Measurements from ENCODE around the gene ERV3-1. TPM values are rescaled to one million over a fixed set of nuclear protein-coding genes. Genes with fewer than 3 reads are reported as not detected.
A peak's percentile ranks its signal among the peaks of the same experiment; 100 is the strongest.
"Not testable (repeated sequence)": the region's sequence is repeated elsewhere in the genome, so short reads cannot be mapped to it uniquely, and the experiment has no call there.

ERV3-1 gene, protein sequence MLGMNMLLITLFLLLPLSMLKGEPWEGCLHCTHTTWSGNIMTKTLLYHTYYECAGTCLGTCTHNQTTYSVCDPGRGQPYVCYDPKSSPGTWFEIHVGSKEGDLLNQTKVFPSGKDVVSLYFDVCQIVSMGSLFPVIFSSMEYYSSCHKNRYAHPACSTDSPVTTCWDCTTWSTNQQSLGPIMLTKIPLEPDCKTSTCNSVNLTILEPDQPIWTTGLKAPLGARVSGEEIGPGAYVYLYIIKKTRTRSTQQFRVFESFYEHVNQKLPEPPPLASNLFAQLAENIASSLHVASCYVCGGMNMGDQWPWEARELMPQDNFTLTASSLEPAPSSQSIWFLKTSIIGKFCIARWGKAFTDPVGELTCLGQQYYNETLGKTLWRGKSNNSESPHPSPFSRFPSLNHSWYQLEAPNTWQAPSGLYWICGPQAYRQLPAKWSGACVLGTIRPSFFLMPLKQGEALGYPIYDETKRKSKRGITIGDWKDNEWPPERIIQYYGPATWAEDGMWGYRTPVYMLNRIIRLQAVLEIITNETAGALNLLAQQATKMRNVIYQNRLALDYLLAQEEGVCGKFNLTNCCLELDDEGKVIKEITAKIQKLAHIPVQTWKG
- polyA plus RNA-seq: 33.4 TPM
- long read RNA-seq, donor 1, transcript ERV3-1-201 (2 exons, 2,719 nt): major isoform, 7 of 8 reads
- long read RNA-seq, donor 1, partial matches to known transcripts: 0 of 8 reads
- long read RNA-seq, donor 1, other reads (novel, unspliced or antisense): 0 of 8 reads
- long read RNA-seq, donor 2, transcript ERV3-1-201 (2 exons, 2,719 nt): major isoform, 5 of 6 reads
- long read RNA-seq, donor 2, partial matches to known transcripts: 0 of 6 reads
- long read RNA-seq, donor 2, other reads (novel, unspliced or antisense): 0 of 6 reads
- long read RNA-seq, donor 3, transcript ERV3-1-201 (2 exons, 2,719 nt): major isoform, 10 of 12 reads
- long read RNA-seq, donor 3, partial matches to known transcripts: 0 of 12 reads
- long read RNA-seq, donor 3, other reads (novel, unspliced or antisense): 0 of 12 reads
- long read RNA-seq, donor 4, partial matches to known transcripts: 0 of 1 reads
- long read RNA-seq, donor 4, other reads (novel, unspliced or antisense): 0 of 1 reads
- long read RNA-seq, donor 5, transcript ERV3-1-201 (2 exons, 2,719 nt): major isoform, 6 of 8 reads
- long read RNA-seq, donor 5, partial matches to known transcripts: 0 of 8 reads
- long read RNA-seq, donor 5, other reads (novel, unspliced or antisense): 0 of 8 reads
- long read RNA-seq, donor 6, transcript ERV3-1-201 (2 exons, 2,719 nt): major isoform, 27 of 28 reads
- long read RNA-seq, donor 6, partial matches to known transcripts: 0 of 28 reads
- long read RNA-seq, donor 6, other reads (novel, unspliced or antisense): 0 of 28 reads
- long read RNA-seq, donor 7, partial matches to known transcripts: 0 of 3 reads
- long read RNA-seq, donor 7, other reads (novel, unspliced or antisense): 0 of 3 reads
- long read RNA-seq, donor 8, transcript ERV3-1-201 (2 exons, 2,719 nt): major isoform, 14 of 14 reads
- long read RNA-seq, donor 8, partial matches to known transcripts: 0 of 14 reads
- long read RNA-seq, donor 8, other reads (novel, unspliced or antisense): 0 of 14 reads
- long read RNA-seq, donor 9, transcript ERV3-1-201 (2 exons, 2,719 nt): major isoform, 9 of 10 reads
- long read RNA-seq, donor 9, partial matches to known transcripts: 0 of 10 reads
- long read RNA-seq, donor 9, other reads (novel, unspliced or antisense): 0 of 10 reads
- long read RNA-seq, donor 10, transcript ERV3-1-201 (2 exons, 2,719 nt): major isoform, 18 of 20 reads
- long read RNA-seq, donor 10, partial matches to known transcripts: 0 of 20 reads
- long read RNA-seq, donor 10, other reads (novel, unspliced or antisense): 0 of 20 reads
- long read RNA-seq, donor 11, transcript ERV3-1-201 (2 exons, 2,719 nt): major isoform, 9 of 9 reads
- long read RNA-seq, donor 11, partial matches to known transcripts: 0 of 9 reads
- long read RNA-seq, donor 11, other reads (novel, unspliced or antisense): 0 of 9 reads

DNA sequence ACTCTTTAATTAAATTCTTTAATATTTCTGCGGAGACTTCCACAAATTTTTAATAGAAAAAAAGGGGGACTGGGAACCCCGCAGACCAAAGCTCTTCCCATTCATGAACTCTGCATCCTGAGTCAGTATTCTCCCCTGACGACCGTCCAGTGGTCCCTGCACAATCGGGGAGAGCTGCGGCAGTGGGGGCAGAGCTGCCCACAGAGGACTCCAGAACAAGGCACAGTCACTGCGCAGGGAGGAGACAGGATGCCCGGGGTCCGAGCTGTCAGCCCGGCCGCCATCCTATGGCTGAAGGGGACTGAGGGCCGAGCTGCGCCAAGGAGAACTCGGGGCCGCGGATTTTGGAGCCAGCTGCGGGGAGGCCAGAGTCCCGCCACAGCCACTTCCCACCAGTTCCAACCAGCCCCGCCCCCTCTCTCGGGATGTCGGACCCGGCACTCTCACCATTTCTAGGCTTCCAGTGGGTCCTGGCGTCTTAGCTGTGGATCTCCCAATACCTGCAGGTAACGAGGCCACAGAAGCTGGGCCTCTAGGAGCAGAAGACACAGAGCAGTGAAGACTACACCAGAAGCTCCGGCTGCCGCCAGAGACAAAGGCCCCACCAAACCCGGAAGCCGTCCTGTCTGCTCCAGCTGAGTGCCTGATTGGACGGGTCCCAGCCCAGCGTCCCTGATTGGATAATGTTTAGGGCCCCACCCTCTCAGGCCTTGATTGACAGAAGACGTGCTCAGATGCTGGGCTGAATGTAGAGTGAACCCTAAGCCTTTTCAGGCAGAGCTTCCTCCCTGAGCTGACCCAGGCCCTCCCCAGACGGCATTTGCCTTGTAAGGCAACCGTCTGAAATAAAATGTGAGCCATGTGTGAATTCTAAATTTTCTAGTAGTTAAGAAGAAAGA, at the start of gene ERV3-1:
Gene ERV3-1 (minus strand): TSS at position 594 of the 899 bp plus-strand sequence. CDS start 13,661 bp downstream, outside the sequence.
- peak within 1 kb of the TSS; percentile 90 for H3K27ac ChIP-seq (ENCODE audit: low read length)
- H3K4me3 ChIP-seq (ENCODE audit: low read length): peak within 1 kb of the TSS; percentile 95
- WGBS (ENCODE audit: insufficient coverage, low lambda C conversion rate): 20% methylated on average over 2 of the region's 33 CpGs
- no peaks in the 10 kb centered on the region for H3K27me3 ChIP-seq (ENCODE audit: control insufficient read depth, insufficient read depth, low read length)
- H3K9me3 ChIP-seq (ENCODE audit: control insufficient read depth, low read depth, low read length): peaks cover 8% of the 10 kb centered on the region
- H3K4me1 ChIP-seq (ENCODE audit: control insufficient read depth, insufficient read depth, low read length): no peaks in the 10 kb centered on the region
- DNase-seq: peak; percentile 95 to 97
- peaks cover 7% of the 10 kb centered on the region for H3K36me3 ChIP-seq (ENCODE audit: control insufficient read depth, insufficient read depth, low read length)

DNA sequence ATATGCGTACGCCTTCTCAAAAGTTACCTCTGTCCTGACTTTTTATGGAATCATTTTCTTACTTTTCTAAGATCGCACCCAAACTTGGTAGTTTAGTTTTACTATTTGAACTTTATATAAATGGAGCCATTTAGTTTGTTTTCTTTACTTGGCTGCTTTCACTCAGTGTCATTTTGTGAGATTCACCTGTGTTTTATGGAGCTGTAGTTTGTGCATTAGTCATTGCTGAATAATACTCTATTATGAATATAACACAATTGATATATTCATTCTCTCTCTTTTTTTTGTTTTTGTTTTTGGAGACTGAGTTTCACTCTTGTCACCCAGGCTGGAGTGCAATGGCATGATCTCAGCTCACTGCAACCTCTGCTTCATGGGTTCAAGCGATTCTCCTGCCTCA, 49.3 kb upstream of the ERV3-1 start:
- H3K36me3 ChIP-seq (ENCODE audit: control insufficient read depth, insufficient read depth, low read length); DNase-seq; H3K4me1 ChIP-seq (ENCODE audit: control insufficient read depth, insufficient read depth, low read length); H3K4me3 ChIP-seq (ENCODE audit: low read length); H3K27me3 ChIP-seq (ENCODE audit: control insufficient read depth, insufficient read depth, low read length); H3K9me3 ChIP-seq (ENCODE audit: control insufficient read depth, low read depth, low read length); H3K27ac ChIP-seq (ENCODE audit: low read length): not testable (repeated sequence)
- WGBS (ENCODE audit: insufficient coverage, low lambda C conversion rate): no CpG with 5 or more reads among the region's 4 CpGs

- no CpG with 5 or more reads among the region's 2 CpGs for WGBS (ENCODE audit: insufficient coverage, low lambda C conversion rate)
- DNase-seq; H3K27ac ChIP-seq (ENCODE audit: low read length); H3K9me3 ChIP-seq (ENCODE audit: control insufficient read depth, low read depth, low read length); H3K4me3 ChIP-seq (ENCODE audit: low read length); H3K27me3 ChIP-seq (ENCODE audit: control insufficient read depth, insufficient read depth, low read length); H3K36me3 ChIP-seq (ENCODE audit: control insufficient read depth, insufficient read depth, low read length); H3K4me1 ChIP-seq (ENCODE audit: control insufficient read depth, insufficient read depth, low read length): not testable (repeated sequence)
Observed at GRCh38 chr7:65054466-65054994, 48.0 kb upstream of the ERV3-1 start.

DNA sequence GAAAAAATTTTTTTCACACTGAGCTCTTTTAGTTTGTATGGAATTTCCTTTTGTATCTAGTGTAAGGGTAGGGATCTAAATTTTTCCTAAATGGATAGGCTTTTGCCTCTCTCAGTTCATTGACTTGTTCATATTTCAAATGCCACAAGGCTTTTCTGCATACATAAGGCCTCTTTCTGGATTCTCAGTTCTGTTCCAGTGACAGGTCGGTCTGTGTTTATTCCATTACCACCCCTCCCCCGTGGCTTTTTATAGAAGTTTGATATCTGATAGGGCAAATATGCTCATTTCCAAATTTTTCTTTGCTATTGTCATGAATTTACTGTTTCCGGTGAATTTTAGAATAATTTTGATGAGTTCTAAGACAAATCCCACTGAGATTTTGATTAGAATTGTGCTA, 45.2 kb upstream of the ERV3-1 start:
- H3K4me3 ChIP-seq (ENCODE audit: low read length); H3K27me3 ChIP-seq (ENCODE audit: control insufficient read depth, insufficient read depth, low read length); DNase-seq; H3K36me3 ChIP-seq (ENCODE audit: control insufficient read depth, insufficient read depth, low read length); H3K4me1 ChIP-seq (ENCODE audit: control insufficient read depth, insufficient read depth, low read length); H3K9me3 ChIP-seq (ENCODE audit: control insufficient read depth, low read depth, low read length); H3K27ac ChIP-seq (ENCODE audit: low read length): not testable (repeated sequence)
- no CpG with 5 or more reads among the region's 3 CpGs for WGBS (ENCODE audit: insufficient coverage, low lambda C conversion rate)

DNA sequence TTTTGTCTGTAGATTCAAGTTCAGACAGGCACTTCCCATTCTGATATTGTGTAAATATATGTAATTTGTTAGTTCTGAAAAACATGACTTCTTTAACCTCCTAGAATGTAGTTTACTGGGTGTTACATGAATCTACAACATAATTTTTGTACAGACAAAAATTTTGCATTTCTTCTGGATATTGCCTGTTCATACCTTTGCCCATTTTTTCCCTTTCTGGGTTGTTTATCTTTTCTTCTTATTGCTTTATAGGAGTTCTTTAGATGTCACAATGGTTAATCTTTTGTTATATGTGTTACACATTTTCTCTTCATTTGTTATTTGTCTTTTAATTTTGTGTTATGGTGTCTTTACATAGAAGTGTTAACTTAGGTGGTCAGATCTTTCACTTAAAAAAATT, 44.7 kb upstream of the ERV3-1 start:
- not testable (repeated sequence) for H3K4me1 ChIP-seq (ENCODE audit: control insufficient read depth, insufficient read depth, low read length); H3K27ac ChIP-seq (ENCODE audit: low read length); H3K27me3 ChIP-seq (ENCODE audit: control insufficient read depth, insufficient read depth, low read length); H3K36me3 ChIP-seq (ENCODE audit: control insufficient read depth, insufficient read depth, low read length); DNase-seq; H3K9me3 ChIP-seq (ENCODE audit: control insufficient read depth, low read depth, low read length); H3K4me3 ChIP-seq (ENCODE audit: low read length)

GRCh38 chr7:65046329-65046728, 39.8 kb upstream of the ERV3-1 start:
- not testable (repeated sequence) for H3K27ac ChIP-seq (ENCODE audit: low read length); H3K36me3 ChIP-seq (ENCODE audit: control insufficient read depth, insufficient read depth, low read length); H3K9me3 ChIP-seq (ENCODE audit: control insufficient read depth, low read depth, low read length); H3K4me1 ChIP-seq (ENCODE audit: control insufficient read depth, insufficient read depth, low read length); H3K4me3 ChIP-seq (ENCODE audit: low read length); H3K27me3 ChIP-seq (ENCODE audit: control insufficient read depth, insufficient read depth, low read length)
- DNase-seq: peak in 1 of 2 donors; percentile 4
- WGBS (ENCODE audit: insufficient coverage, low lambda C conversion rate): 0% methylated on average over 1 of the region's 4 CpGs

DNA sequence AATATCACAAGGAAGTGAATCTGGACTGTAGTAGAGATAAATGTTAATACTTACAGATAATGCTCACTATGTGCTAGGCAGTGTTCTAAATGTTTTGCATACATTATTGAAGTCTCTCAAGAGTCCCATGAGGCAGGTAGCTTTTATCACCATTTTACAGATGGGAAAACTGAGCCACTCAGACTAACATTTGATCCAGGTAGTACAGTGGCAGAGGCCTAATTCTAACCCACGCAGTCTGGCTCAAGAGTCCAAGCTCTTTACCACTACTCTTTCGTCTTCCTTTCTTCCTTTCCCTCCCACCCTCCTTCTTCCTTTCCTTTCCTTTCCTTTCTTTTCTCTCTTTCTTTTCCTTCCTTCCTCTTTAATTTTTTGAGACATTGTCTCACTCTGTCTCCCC, 39.1 kb upstream of the ERV3-1 start:
- not testable (repeated sequence) for DNase-seq; H3K27ac ChIP-seq (ENCODE audit: low read length); H3K27me3 ChIP-seq (ENCODE audit: control insufficient read depth, insufficient read depth, low read length); H3K9me3 ChIP-seq (ENCODE audit: control insufficient read depth, low read depth, low read length); H3K36me3 ChIP-seq (ENCODE audit: control insufficient read depth, insufficient read depth, low read length); H3K4me1 ChIP-seq (ENCODE audit: control insufficient read depth, insufficient read depth, low read length); H3K4me3 ChIP-seq (ENCODE audit: low read length)
- WGBS (ENCODE audit: insufficient coverage, low lambda C conversion rate): 94% methylated on average over 2 of the region's 2 CpGs

DNA sequence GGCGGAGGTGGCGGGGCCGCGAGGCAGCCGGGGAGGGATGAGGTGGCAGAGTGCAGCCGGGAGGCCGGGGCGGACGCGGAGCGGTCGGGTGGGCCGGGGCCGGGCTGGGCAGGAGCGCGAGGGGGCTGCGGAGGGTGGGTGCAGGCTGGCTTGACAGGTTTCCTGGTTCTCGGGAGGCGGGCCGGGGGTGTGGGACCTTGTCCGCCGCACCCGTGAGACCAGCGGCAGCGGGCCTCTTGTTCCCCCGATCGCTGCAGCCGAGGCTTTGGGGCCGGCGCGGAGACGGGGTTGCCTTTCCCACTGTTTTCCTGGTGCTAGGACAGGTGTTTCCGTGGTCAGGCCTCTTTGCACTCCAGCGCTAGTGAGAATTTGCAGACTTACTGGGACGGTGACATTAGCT, 32.3 kb upstream of the ERV3-1 start:
- peak overlapping the region; percentile 84 for H3K27ac ChIP-seq (ENCODE audit: low read length)

More for the DNA sequence above, 32.3 kb upstream of the ERV3-1 start:
- not testable (repeated sequence) for H3K27me3 ChIP-seq (ENCODE audit: control insufficient read depth, insufficient read depth, low read length); H3K9me3 ChIP-seq (ENCODE audit: control insufficient read depth, low read depth, low read length); H3K4me1 ChIP-seq (ENCODE audit: control insufficient read depth, insufficient read depth, low read length); H3K36me3 ChIP-seq (ENCODE audit: control insufficient read depth, insufficient read depth, low read length)
- peak overlapping the region; percentile 70 for H3K4me3 ChIP-seq (ENCODE audit: low read length)
- DNase-seq: peak; percentile 21 to 72
- no CpG with 5 or more reads among the region's 35 CpGs for WGBS (ENCODE audit: insufficient coverage, low lambda C conversion rate)
